Measurements from ENCODE around the gene ABITRAM.

DNA sequence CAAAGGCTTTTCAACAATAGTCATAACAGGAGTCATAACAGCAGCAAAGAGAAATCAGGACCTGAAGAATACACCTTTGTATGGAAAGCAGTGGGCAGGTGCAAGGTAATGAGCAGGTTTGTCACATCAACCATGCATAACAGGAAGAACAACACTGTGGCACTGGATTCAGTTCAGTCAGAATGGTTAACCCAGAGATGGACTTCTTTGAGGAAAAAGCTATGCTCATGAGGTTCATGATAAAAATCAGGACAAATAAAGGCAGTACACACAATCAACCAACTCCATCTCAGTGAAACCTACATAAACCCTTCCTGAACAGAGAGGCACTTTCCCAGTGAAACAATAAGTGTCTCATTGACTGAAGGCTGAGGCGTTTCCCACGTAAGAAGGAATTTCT lies 27.0 kb downstream of the ABITRAM start:
- TF ChIP-seq, protein P1, sequence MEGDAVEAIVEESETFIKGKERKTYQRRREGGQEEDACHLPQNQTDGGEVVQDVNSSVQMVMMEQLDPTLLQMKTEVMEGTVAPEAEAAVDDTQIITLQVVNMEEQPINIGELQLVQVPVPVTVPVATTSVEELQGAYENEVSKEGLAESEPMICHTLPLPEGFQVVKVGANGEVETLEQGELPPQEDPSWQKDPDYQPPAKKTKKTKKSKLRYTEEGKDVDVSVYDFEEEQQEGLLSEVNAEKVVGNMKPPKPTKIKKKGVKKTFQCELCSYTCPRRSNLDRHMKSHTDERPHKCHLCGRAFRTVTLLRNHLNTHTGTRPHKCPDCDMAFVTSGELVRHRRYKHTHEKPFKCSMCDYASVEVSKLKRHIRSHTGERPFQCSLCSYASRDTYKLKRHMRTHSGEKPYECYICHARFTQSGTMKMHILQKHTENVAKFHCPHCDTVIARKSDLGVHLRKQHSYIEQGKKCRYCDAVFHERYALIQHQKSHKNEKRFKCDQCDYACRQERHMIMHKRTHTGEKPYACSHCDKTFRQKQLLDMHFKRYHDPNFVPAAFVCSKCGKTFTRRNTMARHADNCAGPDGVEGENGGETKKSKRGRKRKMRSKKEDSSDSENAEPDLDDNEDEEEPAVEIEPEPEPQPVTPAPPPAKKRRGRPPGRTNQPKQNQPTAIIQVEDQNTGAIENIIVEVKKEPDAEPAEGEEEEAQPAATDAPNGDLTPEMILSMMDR (IDR thresholded peaks at IDR 0.05) = no peak
- TF ChIP-seq POLR2A (IDR thresholded peaks at IDR 0.05) = no peak
